Adrenal gland (tissue), 12 donors: Measurements from ENCODE around the gene WDR89. TPM values are rescaled to one million over a fixed set of nuclear protein-coding genes. Genes with fewer than 3 reads are reported as not detected.

Experiments used
- DNase-seq, 7 donors: peaks; one replicate each; pipeline ENCODE4 v3.0.0-alpha.2; 2019 to 2020
- H3K27ac ChIP-seq, 5 donors: fragments of 200-600 bp; sonication (generic) in 4 of 5; 1 replicate in 3 of 5; 2 replicates in 2 of 5; pipeline versions ENCODE4 v1.5.1 to v1.8.0; 2016 to 2020; ENCODE audit warnings: mild to moderate bottlenecking in 1 of 5
- H3K27me3 ChIP-seq: fragments of 200-600 bp; 2 replicates; pipeline ENCODE4 v1.8.0; 2021
- H3K36me3 ChIP-seq, 2 donors: fragments of 200-600 bp; replicated peaks in 1 of 2; 1 replicate in 1 of 2; 2 replicates in 1 of 2; pipeline versions ENCODE4 v1.5.1 to v1.8.0; 2018 to 2022
- H3K4me1 ChIP-seq, 2 donors: fragments of 200-600 bp; replicated peaks in 1 of 2; 1 replicate in 1 of 2; 2 replicates in 1 of 2; pipeline versions ENCODE4 v1.5.1 to v1.8.0; 2018 to 2021
- H3K4me3 ChIP-seq, 4 donors: fragments of 200-600 bp; sonication (generic) in 3 of 4; one replicate each; pipeline ENCODE4 v1.5.1; 2016 to 2018
- H3K9me3 ChIP-seq, 3 donors: fragments of 200-600 bp; sonication (generic) in 1 of 3; replicated peaks in 1 of 3; 1 replicate in 2 of 3; 2 replicates in 1 of 3; pipeline versions ENCODE4 v1.5.1 to v1.8.0; 2016 to 2021
- CTCF ChIP-seq, 6 experiments: fragments of 450-650 bp in 4 of 6; fragments of 200-600 bp in 2 of 6; sonication (generic) in 1 of 6; IDR thresholded peaks; 1 replicate in 5 of 6; 2 replicates in 1 of 6; pipeline versions ENCODE4 v1.5.1 to v1.8.0; 2016 to 2021; ENCODE audit warnings: antibody characterized with exemption in 6 of 6, mild to moderate bottlenecking in 2 of 6, moderate library complexity in 1 of 6
- POLR2A ChIP-seq, 2 donors: fragments of 450-650 bp; IDR thresholded peaks; one replicate each; pipeline ENCODE4 v1.6.1; 2017; ENCODE audit warnings: antibody characterized with exemption in 2 of 2, mild to moderate bottlenecking in 2 of 2, moderate library complexity in 1 of 2
- WGBS, 4 donors: extraction: QIAGEN DNeasy Blood & Tissue Kit in 2 of 4; methylation state at CpG; one replicate each; pipeline versions ENCODE4 v1.1.5 to v1.1.7; 2013 to 2017; 5-methylcytosine and 5-hydroxymethylcytosine counted together
- intact Hi-C, 2 donors: fragments of 100-400 bp; cut with DNase I; formaldehyde crosslinking; loops; one replicate each; pipeline versions ENCODE4 v1.14.1 to v1.15.0; 2022 to 2023
- polyA plus RNA-seq, 3 donors: library from polyadenylated mRNA; stranded (reverse); fragments of 200-250 nt in 2 of 3; fragments of 350-450 nt in 1 of 3; fragmentation: Illumina TruSeq in 1 of 3; extraction: RNeasy Lipid Tissue Mini Kit (QIAGEN cat#74804) in 1 of 3; gene quantifications; one replicate each; pipeline ENCODE4 v1.2.3, GENCODE V29; 2013 to 2014
- total RNA-seq, 9 donors: library from RNA; depleted of rRNA in 4 of 9; stranded (reverse); fragments of >200 nt in 4 of 9; fragments of 120-200 nt in 1 of 9; fragmentation: NEBNext Ultra II Directional in 1 of 9; extraction: Animal tissue kit (Norgen Biotek cat#: 25700) in 1 of 9; gene quantifications; one replicate each; pipeline versions ENCODE4 v1.1.0 to v1.2.4, GENCODE V29; 2013 to 2023
- donor health status: healthy with polysubstance abuse.
- donor health status: Bipolar disorder and iron deficiency.
- donor health status: DM: yes; HTN: yes; CAD: no.
- donor health status: DM: no; HTN: no; CAD: no.
- donor health status: DM: no; HTN: no; CAD: no.
- donor health status: DM: yes; HTN: yes; CAD: no.

Gene WDR89
- total and polyA plus RNA-seq, 12 donors: 2.5 to 19.2 (median 10.7) TPM

- intact Hi-C loops: no loop called here
- no peaks in the 10 kb centered on the region for H3K9me3 ChIP-seq
- WGBS, 4 donors: 88 to 90% (median 89%) methylated on average over 3 of the region's 3 CpGs
- H3K27me3 ChIP-seq: no peaks in the 10 kb centered on the region
- no peak for TF ChIP-seq POLR2A (IDR thresholded peaks at IDR 0.05)
- no peak for TF ChIP-seq CTCF (IDR thresholded peaks at IDR 0.05)
- H3K4me3 ChIP-seq: no peak overlapping the region
- no peaks in the 10 kb centered on the region for H3K36me3 ChIP-seq
- no peaks in the 10 kb centered on the region for H3K4me1 ChIP-seq
- no peak for DNase-seq
- no peak overlapping the region for H3K27ac ChIP-seq
These were observed 34.9 kb upstream of the WDR89 start for GRCh38 chr14:63676615-63677014.

DNA sequence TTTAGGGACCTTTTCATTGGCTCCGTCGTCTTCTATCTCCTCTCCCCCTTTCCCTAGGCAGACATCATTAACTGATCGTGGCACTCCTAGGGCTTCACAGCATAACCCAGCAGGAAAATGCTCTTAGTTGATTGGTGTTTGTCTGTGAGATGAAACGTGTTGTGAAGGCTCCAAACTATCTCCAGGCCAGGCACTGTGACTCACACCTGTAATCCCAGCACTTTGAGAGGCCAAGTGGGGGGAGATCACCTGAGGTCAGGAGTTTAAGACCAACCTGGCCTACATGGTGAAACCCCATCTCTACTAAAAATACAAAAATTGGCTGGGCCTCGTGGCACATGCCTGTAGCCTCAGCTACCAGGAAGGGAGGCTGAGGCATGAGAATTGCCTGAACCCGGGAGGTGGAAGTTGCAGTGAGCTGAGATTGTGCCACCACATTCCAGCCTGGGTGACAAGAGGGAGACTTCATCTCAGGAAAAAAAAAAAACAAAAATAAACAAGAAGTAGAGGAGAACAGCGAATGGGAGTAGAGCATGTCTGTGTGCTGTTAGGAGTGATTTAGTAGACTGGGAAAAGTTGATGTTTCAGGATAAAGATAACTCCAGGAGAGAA, 32.3 kb upstream of the WDR89 start:
- no peaks in the 10 kb centered on the region for H3K27me3 ChIP-seq
- no peak for DNase-seq
- no peak for TF ChIP-seq POLR2A (IDR thresholded peaks at IDR 0.05)
- TF ChIP-seq CTCF (IDR thresholded peaks at IDR 0.05): no peak

DNA sequence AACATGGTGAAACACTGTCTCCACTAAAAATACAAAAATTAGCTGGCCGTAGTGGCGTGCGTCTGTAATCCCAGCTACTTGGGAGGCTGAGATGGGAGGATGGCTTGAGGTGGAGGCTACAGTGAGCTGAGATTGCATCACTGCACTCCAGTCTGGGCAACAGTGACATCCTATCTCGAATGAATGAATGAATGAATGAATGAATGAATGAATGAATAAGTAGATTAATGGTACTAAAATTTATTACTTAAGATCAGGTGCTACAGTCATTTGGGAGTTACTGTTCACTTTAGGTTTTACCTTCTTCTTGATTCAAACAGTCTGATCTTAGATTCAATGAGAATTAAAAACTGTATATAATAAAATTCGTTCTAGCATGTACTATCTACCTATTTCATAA, 31.6 kb upstream of the WDR89 start:
- Histone ChIP-seq H3K9me3 (no peaks in the 10 kb centered on the region), H3K36me3 (no peaks in the 10 kb centered on the region), H3K27ac (no peak overlapping the region), H3K4me1 (no peaks in the 10 kb centered on the region), H3K27me3 (no peaks in the 10 kb centered on the region), H3K4me3 (no peak overlapping the region)
- TF ChIP-seq CTCF (IDR thresholded peaks at IDR 0.05): no peak
- TF ChIP-seq POLR2A (IDR thresholded peaks at IDR 0.05): no peak
- intact Hi-C loops: no loop called here
- WGBS, 4 donors: 83 to 85% (median 85%) methylated on average over 5 of the region's 5 CpGs
- no peak for DNase-seq

More for the DNA sequence above, 32.3 kb upstream of the WDR89 start:
- Histone ChIP-seq H3K9me3 (no peaks in the 10 kb centered on the region), H3K4me3 (no peak overlapping the region), H3K36me3 (no peaks in the 10 kb centered on the region), H3K27ac (no peak overlapping the region), H3K4me1 (no peaks in the 10 kb centered on the region)
- intact Hi-C loops: no loop called here
- 72 to 88% (median 84%) methylated on average over 7 of the region's 7 CpGs for WGBS, 4 donors

GRCh38 chr14:63672417-63673180, 30.9 kb upstream of the WDR89 start:
- H3K4me1 ChIP-seq: no peaks in the 10 kb centered on the region
- H3K27me3 ChIP-seq: no peaks in the 10 kb centered on the region
- 79 to 88% (median 82%) methylated on average over 7 of the region's 7 CpGs for WGBS, 4 donors
- intact Hi-C loops: no loop called here
- TF ChIP-seq CTCF (IDR thresholded peaks at IDR 0.05): no peak
- TF ChIP-seq POLR2A (IDR thresholded peaks at IDR 0.05): no peak
- DNase-seq: no peak
- no peak overlapping the region for H3K4me3 ChIP-seq
- H3K36me3 ChIP-seq: no peaks in the 10 kb centered on the region
- H3K27ac ChIP-seq: no peak overlapping the region
- H3K9me3 ChIP-seq: no peaks in the 10 kb centered on the region
